ENCODE results near the gene MRPL55. TPM values are rescaled to one million over a fixed set of nuclear protein-coding genes. Genes with fewer than 3 reads are reported as not detected.

The MRPL55 gene
- total and polyA plus RNA-seq, 2 of the 13 experiments (the other 11 are each of a cell fraction or from before 2014, with no cell fraction given) = 58.6 to 92.9 TPM

DNA sequence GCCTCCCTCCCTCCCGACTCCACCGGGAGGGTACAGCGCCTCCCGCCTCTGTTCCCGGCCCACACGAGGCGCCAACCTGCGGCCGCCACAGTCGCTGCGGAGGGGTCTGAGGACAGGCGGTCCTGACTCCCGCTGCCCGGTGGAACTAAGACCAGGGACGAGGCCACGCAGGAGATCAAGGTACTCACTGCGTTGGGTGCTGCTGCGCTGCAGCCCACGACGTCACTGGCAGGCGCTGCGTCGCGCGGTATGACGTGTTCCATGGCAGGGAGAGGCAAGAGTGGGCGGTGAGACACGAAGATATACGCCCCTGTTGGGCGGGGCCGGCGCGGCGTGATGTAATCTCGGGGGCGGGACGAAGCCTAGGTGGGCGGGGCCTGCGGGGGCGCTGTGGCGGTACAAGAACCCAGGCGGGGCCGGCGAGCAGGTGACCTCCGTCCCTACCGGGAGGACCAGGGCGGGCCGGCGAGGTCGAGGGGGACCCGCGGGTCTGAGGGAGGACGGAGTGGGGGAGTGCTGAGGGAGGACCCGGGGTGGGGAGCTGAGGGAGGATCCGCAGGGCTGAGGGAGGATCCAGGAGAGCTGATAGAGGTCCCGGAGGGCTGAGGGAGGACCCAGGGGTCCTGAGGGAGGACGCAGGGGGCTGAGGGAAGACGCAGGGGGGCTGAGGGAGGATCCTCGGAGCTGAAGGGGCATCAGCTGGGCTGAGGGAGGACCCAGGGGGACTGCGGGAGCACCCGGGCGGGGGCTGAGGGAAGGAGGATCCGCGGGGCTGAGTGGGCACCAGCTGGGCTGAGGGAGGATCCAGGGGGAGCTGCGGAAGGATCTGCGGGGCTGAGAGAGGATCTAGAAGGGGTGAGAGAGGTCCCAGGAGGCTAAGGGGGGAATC lies at the start of gene MRPL55 (continued):
- TF ChIP-seq MTF2 (CRISPR knock-in tag; IDR thresholded peaks at IDR 0.05; ENCODE audit: borderline replicate concordance) = 0 out of 2 replicates have a peak, but pooled peaks have one; percentile 76
- no peak; the same call in 1 of the 2 replicates for TF ChIP-seq CREB3 (CRISPR knock-in tag; IDR thresholded peaks at IDR 0.05)
- TF ChIP-seq KAT8 (CRISPR knock-in tag; IDR thresholded peaks at IDR 0.05) = peak; percentile 97
- TF ChIP-seq MLLT10 (CRISPR knock-in tag; IDR thresholded peaks at IDR 0.05) = no peak
- TF ChIP-seq GZF1 (CRISPR knock-in tag; IDR thresholded peaks at IDR 0.05) = peak; percentile 97
- TF ChIP-seq, protein P1, sequence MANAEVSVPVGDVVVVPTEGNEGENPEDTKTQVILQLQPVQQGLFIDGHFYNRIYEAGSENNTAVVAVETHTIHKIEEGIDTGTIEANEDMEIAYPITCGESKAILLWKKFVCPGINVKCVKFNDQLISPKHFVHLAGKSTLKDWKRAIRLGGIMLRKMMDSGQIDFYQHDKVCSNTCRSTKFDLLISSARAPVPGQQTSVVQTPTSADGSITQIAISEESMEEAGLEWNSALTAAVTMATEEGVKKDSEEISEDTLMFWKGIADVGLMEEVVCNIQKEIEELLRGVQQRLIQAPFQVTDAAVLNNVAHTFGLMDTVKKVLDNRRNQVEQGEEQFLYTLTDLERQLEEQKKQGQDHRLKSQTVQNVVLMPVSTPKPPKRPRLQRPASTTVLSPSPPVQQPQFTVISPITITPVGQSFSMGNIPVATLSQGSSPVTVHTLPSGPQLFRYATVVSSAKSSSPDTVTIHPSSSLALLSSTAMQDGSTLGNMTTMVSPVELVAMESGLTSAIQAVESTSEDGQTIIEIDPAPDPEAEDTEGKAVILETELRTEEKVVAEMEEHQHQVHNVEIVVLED (CRISPR knock-in tag; IDR thresholded peaks at IDR 0.05; ENCODE audit: borderline replicate concordance) = peak; percentile 92
- TF ChIP-seq TEF (CRISPR knock-in tag; IDR thresholded peaks at IDR 0.05) = no peak
- no peak for TF ChIP-seq SNAPC2 (CRISPR knock-in tag; IDR thresholded peaks at IDR 0.05)
- 0 out of 2 replicates have a peak, but pooled peaks have one; percentile 28 for TF ChIP-seq ZNF768 (CRISPR knock-in tag; IDR thresholded peaks at IDR 0.05)
- peak; percentile 97 for TF ChIP-seq ZNF670 (CRISPR knock-in tag; IDR thresholded peaks at IDR 0.05; ENCODE audit: borderline replicate concordance)
- TF ChIP-seq NFE2 (CRISPR knock-in tag; IDR thresholded peaks at IDR 0.05) = no peak
- no peak for TF ChIP-seq U2AF2 (IDR thresholded peaks at IDR 0.05; ENCODE audit: low read depth, low read length)
- no peak for TF ChIP-seq ZSCAN22 (CRISPR knock-in tag; IDR thresholded peaks at IDR 0.05)
- TF ChIP-seq ELF3 (CRISPR knock-in tag; IDR thresholded peaks at IDR 0.05) = peak; percentile 45; the same call in 1 of the 2 replicates
- TF ChIP-seq CREB1 (IDR thresholded peaks at IDR 0.05) = peak; percentile 99
- peak; percentile 100 for TF ChIP-seq CREB1 (CRISPR knock-in tag; IDR thresholded peaks at IDR 0.05)
- TF ChIP-seq MXD4 (CRISPR knock-in tag; IDR thresholded peaks at IDR 0.05) = peak; percentile 48; the same call in 1 of the 2 replicates
- TF ChIP-seq NPAS2 (CRISPR knock-in tag; IDR thresholded peaks at IDR 0.05; ENCODE audit: borderline replicate concordance) = no peak
- TF ChIP-seq ZNF709 (CRISPR knock-in tag; IDR thresholded peaks at IDR 0.05) = peak; percentile 74; the same call in 1 of the 2 replicates
- TF ChIP-seq ZNF503 (CRISPR knock-in tag; IDR thresholded peaks at IDR 0.05) = no peak
- peak; percentile 76 for TF ChIP-seq RFX5 (IDR thresholded peaks at IDR 0.05; ENCODE audit: low read depth, low read length)
- TF ChIP-seq POLR2AphosphoS5 (IDR thresholded peaks at IDR 0.05; ENCODE audit: low read depth, low read length) = peak; percentile 97
- no peak for TF ChIP-seq ZNF432 (CRISPR knock-in tag; IDR thresholded peaks at IDR 0.05; ENCODE audit: borderline replicate concordance)
- TF ChIP-seq, protein P2, sequence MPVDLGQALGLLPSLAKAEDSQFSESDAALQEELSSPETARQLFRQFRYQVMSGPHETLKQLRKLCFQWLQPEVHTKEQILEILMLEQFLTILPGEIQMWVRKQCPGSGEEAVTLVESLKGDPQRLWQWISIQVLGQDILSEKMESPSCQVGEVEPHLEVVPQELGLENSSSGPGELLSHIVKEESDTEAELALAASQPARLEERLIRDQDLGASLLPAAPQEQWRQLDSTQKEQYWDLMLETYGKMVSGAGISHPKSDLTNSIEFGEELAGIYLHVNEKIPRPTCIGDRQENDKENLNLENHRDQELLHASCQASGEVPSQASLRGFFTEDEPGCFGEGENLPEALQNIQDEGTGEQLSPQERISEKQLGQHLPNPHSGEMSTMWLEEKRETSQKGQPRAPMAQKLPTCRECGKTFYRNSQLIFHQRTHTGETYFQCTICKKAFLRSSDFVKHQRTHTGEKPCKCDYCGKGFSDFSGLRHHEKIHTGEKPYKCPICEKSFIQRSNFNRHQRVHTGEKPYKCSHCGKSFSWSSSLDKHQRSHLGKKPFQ (CRISPR knock-in tag; IDR thresholded peaks at IDR 0.05; ENCODE audit: insufficient replicate concordance) = peak; percentile 20

All from HepG2 (cell line).